Stimulated activated CD4-positive, alpha-beta T cell treated with anti-CD3 and anti-CD28 coated beads, Interleukin-1b, Interleukin-23, amount 100 ng/mL, for 4 hours (primary cell): ENCODE results near the gene PTPRN2.

Experiments used
- DNase-seq, 2 donors: peaks; one replicate each; pipeline ENCODE4 v3.0.0-alpha.2; 2020; ENCODE audit warnings: low read depth in 2 of 2

Gene PTPRN2

GRCh38 chr7:158015403-158016179 is 572.0 kb downstream of the PTPRN2 start:
- DNase-seq = no peak

- no peak for DNase-seq
These were observed 572.6 kb downstream of the PTPRN2 start for GRCh38 chr7:158014976-158015375.

GRCh38 chr7:158013085-158013668 is 574.4 kb downstream of the PTPRN2 start:
- DNase-seq = no peak

GRCh38 chr7:158011941-158012340 is 575.7 kb downstream of the PTPRN2 start:
- no peak for DNase-seq

- DNase-seq = no peak
These were observed 576.5 kb downstream of the PTPRN2 start for GRCh38 chr7:158010961-158011693.

- DNase-seq = no peak
These were observed 577.7 kb downstream of the PTPRN2 start for GRCh38 chr7:158009886-158010285.

GRCh38 chr7:158008267-158008666 is 579.4 kb downstream of the PTPRN2 start:
- DNase-seq = no peak

- no peak for DNase-seq
These were observed 579.8 kb downstream of the PTPRN2 start for GRCh38 chr7:158007697-158008257.

- DNase-seq = no peak
These were observed 580.6 kb downstream of the PTPRN2 start for GRCh38 chr7:158006841-158007696.

- DNase-seq = no peak
These were observed 582.1 kb downstream of the PTPRN2 start for GRCh38 chr7:158005531-158005930.

- no peak for DNase-seq
These were observed 583.5 kb downstream of the PTPRN2 start for GRCh38 chr7:158004123-158004490.

GRCh38 chr7:158003441-158004122 is 584.0 kb downstream of the PTPRN2 start:
- no peak for DNase-seq

GRCh38 chr7:158002486-158003080 is 585.0 kb downstream of the PTPRN2 start:
- DNase-seq = no peak

GRCh38 chr7:158001621-158002320 is 585.9 kb downstream of the PTPRN2 start:
- DNase-seq = no peak

- DNase-seq = no peak
These were observed 586.6 kb downstream of the PTPRN2 start for GRCh38 chr7:158001003-158001402.

GRCh38 chr7:158000160-158000559 is 587.5 kb downstream of the PTPRN2 start:
- no peak for DNase-seq

GRCh38 chr7:157998884-157999552 is 588.6 kb downstream of the PTPRN2 start:
- DNase-seq = no peak

- no peak for DNase-seq
These were observed 590.2 kb downstream of the PTPRN2 start for GRCh38 chr7:157997471-157997870.

GRCh38 chr7:157997080-157997440 is 590.6 kb downstream of the PTPRN2 start:
- no peak for DNase-seq
